GM06990 (cell line): ENCODE data around the gene ZNF792.

ENCODE experiments used
- DNase-seq: peaks from one replicate; pipeline ENCODE4 v3.0.0-alpha.2; 2011; ENCODE audit not compliant: insufficient read length; ENCODE audit errors: extremely low read depth
- H3K27me3 ChIP-seq: replicated peaks from 2 replicates; pipeline ENCODE4 v1.6.0; 2011; ENCODE audit warnings: low read length; ENCODE audit not compliant: control insufficient read depth, insufficient read depth
- H3K36me3 ChIP-seq: 2 replicates; pipeline ENCODE4 v1.5.1; 2011; ENCODE audit warnings: low read length; ENCODE audit not compliant: control insufficient read depth, insufficient read depth
- H3K4me3 ChIP-seq: replicated peaks from 2 replicates; pipeline ENCODE4 v1.5.1; 2011; ENCODE audit warnings: low read depth, mild to moderate bottlenecking, control low read depth, low read length
- CTCF ChIP-seq: IDR thresholded peaks from 2 replicates; pipeline ENCODE4 v1.5.1; 2011; ENCODE audit warnings: low read length, control low read depth, mild to moderate bottlenecking, inconsistent platforms; ENCODE audit not compliant: insufficient read depth, poor library complexity, severe bottlenecking

ZNF792 gene

GRCh38 chr19:34988119-34988518, 24.1 kb upstream of the ZNF792 start:
- TF ChIP-seq CTCF = no peak

GRCh38 chr19:34985249-34986022, 21.4 kb upstream of the ZNF792 start:
- Histone ChIP-seq H3K27me3 (no peaks in the 10 kb centered on the region), H3K36me3 (no peaks in the 10 kb centered on the region), H3K4me3 (no peak overlapping the region)
- no peak for DNase-seq
- no peak for TF ChIP-seq CTCF

More at GRCh38 chr19:34988119-34988518, 24.1 kb upstream of the ZNF792 start:
- no peak for DNase-seq
- Histone ChIP-seq H3K4me3 (no peak overlapping the region), H3K36me3 (no peaks in the 10 kb centered on the region), H3K27me3 (no peaks in the 10 kb centered on the region)

- no peaks in the 10 kb centered on the region for H3K36me3 ChIP-seq
- no peaks in the 10 kb centered on the region for H3K27me3 ChIP-seq
- DNase-seq = no peak
- TF ChIP-seq CTCF = no peak
- H3K4me3 ChIP-seq = no peak overlapping the region
These were observed 20.3 kb upstream of the ZNF792 start for GRCh38 chr19:34984287-34984686.

- no peaks in the 10 kb centered on the region for H3K36me3 ChIP-seq
- no peak for TF ChIP-seq CTCF
- no peak overlapping the region for H3K4me3 ChIP-seq
- H3K27me3 ChIP-seq = no peaks in the 10 kb centered on the region
- no peak for DNase-seq
These were observed 19.8 kb upstream of the ZNF792 start for GRCh38 chr19:34983786-34984185.

GRCh38 chr19:34982275-34982674, 18.2 kb upstream of the ZNF792 start:
- TF ChIP-seq CTCF = no peak
- Histone ChIP-seq H3K27me3 (no peaks in the 10 kb centered on the region), H3K4me3 (no peak overlapping the region), H3K36me3 (no peaks in the 10 kb centered on the region)
- no peak for DNase-seq
